ENCODE results near the gene SSUH2. TPM values are rescaled to one million over a fixed set of nuclear protein-coding genes. Genes with fewer than 3 reads are reported as not detected.
A peak's percentile ranks its signal among the peaks of the same experiment; 100 is the strongest.

SSUH2 gene
- total and polyA plus RNA-seq, 2 of the 4 experiments (the other 2 are of a cell fraction) = 0.10 TPM; not detected in 1

- Histone ChIP-seq H3K4me1 (ENCODE audit: control insufficient read depth, insufficient read depth, low read length) (peaks cover 10% of the 10 kb centered on the region), H3K18ac (ENCODE audit: low read depth, low read length) (peak overlapping the region; percentile 1; the same call in 1 of the 2 replicates), H3K27ac (ENCODE audit: insufficient read depth, low read length) (peak overlapping the region; percentile 32; the same call in 1 of the 2 replicates), H4K8ac (ENCODE audit: low read depth in 2 of 2, low read length in 2 of 2) (peak overlapping the region in 1 of 2 experiments; percentile 0; a peak in 1 of 4 replicates), H3K9me3 (ENCODE audit: control insufficient read depth, insufficient read depth, low read length) (no peaks in the 10 kb centered on the region), H4K5ac (ENCODE audit: low read depth, low read length) (peak overlapping the region; percentile 70; the same call in 1 of the 2 replicates), H3K4me3 (ENCODE audit: insufficient read depth, low read depth, low read length) (no peak overlapping the region), H3K9ac (ENCODE audit: low read depth, low read length) (no peak overlapping the region), H3K56ac (ENCODE audit: extremely low read depth, insufficient read depth, low read length) (no peak overlapping the region), H3K36me3 (ENCODE audit: control insufficient read depth, insufficient read depth, low read length) (no peaks in the 10 kb centered on the region), H2BK120ac (ENCODE audit: low read depth, low read length) (peak overlapping the region; percentile 41), H3K4me2 (ENCODE audit: low read depth, low read length) (peak overlapping the region; percentile 32; the same call in 1 of the 2 replicates), H3K9me1 (ENCODE audit: insufficient read depth, low read length) (peaks cover 4% of the 10 kb centered on the region), H2AFZ (replicated peaks; ENCODE audit: low read length, poor library complexity) (peak overlapping the region; percentile 25), H3K27me3 (ENCODE audit: control insufficient read depth, insufficient read depth, low read length) (no peaks in the 10 kb centered on the region), H3K14ac (replicated peaks; ENCODE audit: low read depth, low read length) (peak overlapping the region; percentile 16; the same call in 1 of the 2 replicates), H4K91ac (ENCODE audit: insufficient read depth, low read depth, low read length) (no peak overlapping the region), H3K23ac (ENCODE audit: low read depth, low read length) (no peak overlapping the region), H3K4ac (ENCODE audit: low read depth, low read length) (peak overlapping the region; percentile 56), H3K79me1 (ENCODE audit: low read depth in 1 of 2, low read length in 2 of 2) (no peaks in the 10 kb centered on the region), H2AK5ac (ENCODE audit: low read depth, low read length) (peak overlapping the region; percentile 18; the same call in 1 of the 2 replicates), H2BK5ac (ENCODE audit: low read depth, low read length, poor library complexity, severe bottlenecking) (peak overlapping the region; percentile 41), H2BK20ac (ENCODE audit: low read depth, low read length) (no peak overlapping the region; the same call in 1 of the 2 replicates), H4K20me1 (ENCODE audit: insufficient read depth, low read length) (no peaks in the 10 kb centered on the region), H2BK15ac (ENCODE audit: low read depth, low read length) (no peak overlapping the region), H2AK9ac (replicated peaks; ENCODE audit: low read depth, low read length, poor library complexity) (peak overlapping the region; percentile 15)
- DNase-seq (peak; percentile 66), ATAC-seq (ENCODE audit: low read depth) (peak; percentile 68)
- POLR2A ChIA-PET (ENCODE audit: unreplicated experiment) = no interaction called here
- dilution Hi-C loops (cut with HindIII; ENCODE audit: low sequenced_read_pairs, unreplicated experiment) (no loop called here), intact Hi-C loops (cut with micrococcal nuclease) (loop anchor here (5.0 to 10.0 kb wide), 2 partner anchors 107 to 304 kb away; partner anchors contain the start of genes OXTR and RAD18), in situ Hi-C loops (cut with MboI; ENCODE audit: low sequenced_read_pairs) (loop anchor here (25.0 kb wide), 1 partner anchor 402 kb away; no protein-coding TSS in a partner anchor)
- 17% methylated on average over 3 of the region's 7 CpGs; no CpG with 5 or more reads in 1 of the 2 experiments for WGBS, 2 experiments (ENCODE audit: extremely low coverage in 2 of 2, insufficient read length in 1 of 2)
- CTCF ChIA-PET = interaction anchor here (1.0 to 1.5 kb wide), 2 partner anchors 39 to 109 kb away, joined by 3 read pairs; partner anchors contain the start of gene OXTR
- no peak for TF ChIP-seq ELK1 (IDR thresholded peaks at IDR 0.05; ENCODE audit: borderline replicate concordance, low read depth, low read length)
- no TSS peak for BruUV-seq (replicated peaks)
These were observed 15.8 kb upstream of the SSUH2 start for GRCh38 chr3:8660175-8661118.
